GM18867 (cell line): ENCODE results near the gene U2AF2.
A peak's percentile ranks its signal among the peaks of the same experiment; 100 is the strongest.

Source experiments
- ATAC-seq: cut with Tn5 transposase; IDR thresholded peaks from one replicate; pipeline ENCODE4 v1.9.1; 2021; ENCODE audit warnings: mild to moderate bottlenecking, moderate library complexity; ENCODE audit not compliant: unreplicated experiment

The U2AF2 gene

DNA sequence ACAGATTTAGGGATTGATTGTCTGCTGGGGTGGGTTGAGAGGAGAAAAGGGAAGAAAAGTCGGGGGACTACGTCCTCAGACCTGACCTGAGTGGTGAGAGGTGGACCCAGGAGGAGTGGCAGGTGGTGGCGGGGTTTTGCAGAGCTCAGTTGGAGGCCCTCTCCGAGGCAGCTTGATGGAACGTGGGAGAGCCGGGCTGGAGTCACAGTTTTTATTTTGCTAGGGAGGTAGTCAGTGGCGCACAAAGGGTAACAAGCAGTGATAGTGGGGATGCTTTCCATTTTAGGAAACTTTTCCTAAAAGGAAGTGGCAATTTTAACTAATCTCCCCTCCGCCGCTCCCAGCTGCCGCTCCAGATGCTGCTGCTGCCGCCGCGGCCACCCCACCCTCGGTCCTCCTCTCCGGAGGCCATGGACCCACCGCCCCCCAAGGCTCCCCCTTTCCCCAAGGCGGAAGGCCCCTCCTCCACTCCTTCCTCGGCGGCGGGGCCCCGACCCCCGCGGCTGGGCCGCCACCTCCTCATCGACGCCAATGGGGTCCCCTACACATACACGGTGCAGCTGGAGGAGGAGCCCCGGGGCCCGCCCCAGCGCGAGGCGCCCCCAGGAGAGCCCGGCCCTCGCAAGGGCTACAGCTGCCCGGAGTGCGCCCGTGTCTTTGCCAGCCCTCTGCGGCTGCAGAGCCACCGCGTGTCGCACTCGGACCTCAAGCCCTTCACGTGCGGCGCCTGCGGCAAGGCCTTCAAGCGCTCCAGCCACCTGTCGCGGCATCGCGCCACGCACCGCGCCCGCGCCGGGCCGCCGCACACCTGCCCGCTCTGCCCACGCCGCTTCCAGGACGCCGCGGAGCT, 12.5 kb upstream of the U2AF2 start:
- peak; percentile 5 for ATAC-seq

DNA sequence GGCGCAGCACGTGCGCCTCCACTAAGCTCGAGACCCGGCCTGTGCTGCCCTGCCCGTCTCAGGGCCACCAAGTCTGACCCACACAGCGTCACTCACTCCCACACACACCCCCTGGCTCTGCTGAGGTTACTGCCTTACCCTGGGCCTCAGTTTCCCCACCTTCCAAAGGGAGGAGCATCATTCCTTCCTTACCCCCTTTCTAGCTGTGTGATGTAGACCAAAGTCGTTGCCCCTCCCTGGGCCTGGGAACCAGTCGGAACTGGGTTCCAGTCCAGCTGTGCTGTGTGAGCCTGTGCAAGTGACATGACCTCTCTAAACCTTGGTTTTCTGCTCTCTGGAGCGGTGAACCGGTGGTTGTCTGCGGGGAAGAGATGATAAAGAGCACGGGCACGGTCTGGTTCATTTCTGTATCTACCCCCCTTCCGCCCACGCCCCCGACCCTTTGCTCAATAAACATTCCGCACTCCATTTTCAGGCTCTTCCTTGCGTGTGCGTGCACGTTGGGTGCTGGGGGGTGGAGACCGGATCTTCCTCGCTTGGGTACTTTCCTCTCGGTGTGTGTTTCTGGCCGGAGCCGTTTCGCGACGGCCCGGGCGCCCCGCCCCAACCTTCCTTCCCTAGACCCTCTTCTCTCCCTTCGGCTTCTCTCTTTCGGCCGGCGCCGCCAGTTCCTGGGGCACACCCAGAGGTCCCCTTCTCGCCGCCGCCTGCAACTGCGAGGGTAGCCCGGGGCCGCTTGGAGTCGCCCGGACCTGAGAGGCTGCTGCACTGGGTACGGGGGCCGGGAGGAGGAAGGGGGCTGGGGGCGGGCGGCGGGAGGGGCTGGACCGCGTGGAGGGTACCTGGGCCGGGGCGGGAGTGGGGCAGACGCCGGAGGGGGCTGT, 11.6 kb upstream of the U2AF2 start, which contains the start of gene ZNF581:
Gene ZNF581, plus strand, starts transcription at position 647 of the 884 bp plus-strand sequence. CDS start 923 bp downstream, outside the sequence.
- peak; percentile 32 for ATAC-seq

DNA sequence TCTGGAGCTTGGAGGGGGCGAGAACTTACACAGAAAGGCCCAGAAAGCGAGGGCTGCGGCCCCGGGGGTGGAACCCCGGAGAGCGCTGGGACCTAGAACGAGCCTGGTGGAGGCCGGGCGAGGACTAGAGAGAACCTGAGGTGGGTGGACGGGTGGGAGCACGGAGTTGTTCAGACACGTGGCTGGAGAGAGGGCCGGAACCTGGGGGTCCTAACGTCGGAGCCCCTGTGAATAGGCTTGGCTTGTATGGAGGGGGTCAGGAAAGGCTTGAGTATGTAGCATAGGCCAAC, 11.0 kb upstream of the U2AF2 start:
- no peak for ATAC-seq

DNA sequence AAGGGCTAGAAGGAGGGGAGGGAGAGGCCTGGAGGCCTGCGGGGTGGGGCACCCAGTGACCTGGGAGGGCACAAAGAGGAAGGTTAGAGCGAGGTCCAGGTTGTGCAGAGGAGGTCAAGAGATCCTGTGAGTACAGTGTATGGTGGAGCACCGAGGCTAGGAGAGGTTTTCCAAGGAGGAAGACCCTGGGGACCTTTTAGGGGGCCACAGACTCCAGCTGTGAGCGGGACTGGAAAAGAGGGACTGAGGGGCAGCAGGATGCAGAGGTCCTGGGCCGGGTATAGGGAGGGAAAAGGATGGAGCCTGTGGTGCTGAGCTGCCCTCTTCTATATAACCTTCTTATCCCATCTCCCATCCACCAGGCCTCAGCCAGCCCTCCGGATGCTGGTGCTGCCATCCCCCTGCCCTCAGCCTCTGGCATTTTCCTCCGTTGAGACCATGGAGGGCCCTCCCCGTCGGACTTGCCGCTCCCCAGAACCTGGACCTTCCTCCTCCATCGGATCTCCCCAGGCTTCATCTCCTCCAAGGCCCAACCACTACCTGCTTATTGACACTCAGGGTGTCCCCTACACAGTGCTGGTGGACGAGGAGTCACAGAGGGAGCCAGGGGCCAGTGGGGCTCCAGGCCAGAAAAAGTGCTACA, 10.5 kb upstream of the U2AF2 start:
- no peak for ATAC-seq

DNA sequence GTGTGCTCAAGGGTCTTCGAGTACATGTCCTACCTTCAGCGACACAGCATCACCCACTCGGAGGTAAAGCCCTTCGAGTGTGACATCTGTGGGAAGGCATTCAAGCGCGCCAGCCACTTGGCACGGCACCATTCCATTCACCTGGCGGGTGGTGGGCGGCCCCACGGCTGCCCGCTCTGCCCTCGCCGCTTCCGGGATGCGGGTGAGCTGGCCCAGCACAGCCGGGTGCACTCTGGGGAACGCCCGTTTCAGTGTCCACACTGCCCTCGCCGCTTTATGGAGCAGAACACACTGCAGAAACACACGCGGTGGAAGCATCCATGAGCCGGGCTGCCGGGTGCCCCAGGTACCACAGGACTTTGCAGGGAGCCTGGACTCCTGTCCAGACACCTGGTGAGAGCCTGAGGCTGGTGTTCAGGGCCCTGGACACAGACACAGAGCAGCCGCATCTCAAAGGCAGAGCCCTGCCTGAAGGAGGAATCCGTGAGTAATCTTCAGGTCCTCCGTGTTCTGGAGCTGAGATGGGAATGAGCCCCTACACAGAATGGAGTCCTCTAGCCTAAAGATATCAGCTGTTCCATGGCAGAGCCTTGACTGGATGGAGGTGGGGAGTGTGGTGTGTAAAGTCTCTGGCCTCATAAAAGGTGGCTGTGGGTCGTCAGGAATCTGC, 9.9 kb upstream of the U2AF2 start:
- no peak for ATAC-seq

DNA sequence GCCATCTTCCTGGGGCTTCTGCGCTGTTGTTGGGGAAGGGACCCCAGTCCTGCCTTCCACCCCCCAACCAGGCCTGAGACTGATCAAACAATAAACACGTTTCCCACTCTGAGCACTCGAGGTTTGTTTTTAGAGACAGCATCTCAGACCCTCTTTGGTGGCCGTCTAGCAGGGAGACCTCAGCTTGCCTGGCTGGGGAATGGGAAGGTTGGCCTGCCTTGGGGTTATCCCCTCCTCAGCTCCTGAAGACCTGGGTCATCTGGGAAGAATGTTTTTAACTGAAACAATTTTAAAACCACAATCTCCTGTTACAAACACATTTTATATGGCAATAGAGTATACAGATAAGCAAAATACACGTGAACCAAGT, 9.3 kb upstream of the U2AF2 start:
- no peak for ATAC-seq

DNA sequence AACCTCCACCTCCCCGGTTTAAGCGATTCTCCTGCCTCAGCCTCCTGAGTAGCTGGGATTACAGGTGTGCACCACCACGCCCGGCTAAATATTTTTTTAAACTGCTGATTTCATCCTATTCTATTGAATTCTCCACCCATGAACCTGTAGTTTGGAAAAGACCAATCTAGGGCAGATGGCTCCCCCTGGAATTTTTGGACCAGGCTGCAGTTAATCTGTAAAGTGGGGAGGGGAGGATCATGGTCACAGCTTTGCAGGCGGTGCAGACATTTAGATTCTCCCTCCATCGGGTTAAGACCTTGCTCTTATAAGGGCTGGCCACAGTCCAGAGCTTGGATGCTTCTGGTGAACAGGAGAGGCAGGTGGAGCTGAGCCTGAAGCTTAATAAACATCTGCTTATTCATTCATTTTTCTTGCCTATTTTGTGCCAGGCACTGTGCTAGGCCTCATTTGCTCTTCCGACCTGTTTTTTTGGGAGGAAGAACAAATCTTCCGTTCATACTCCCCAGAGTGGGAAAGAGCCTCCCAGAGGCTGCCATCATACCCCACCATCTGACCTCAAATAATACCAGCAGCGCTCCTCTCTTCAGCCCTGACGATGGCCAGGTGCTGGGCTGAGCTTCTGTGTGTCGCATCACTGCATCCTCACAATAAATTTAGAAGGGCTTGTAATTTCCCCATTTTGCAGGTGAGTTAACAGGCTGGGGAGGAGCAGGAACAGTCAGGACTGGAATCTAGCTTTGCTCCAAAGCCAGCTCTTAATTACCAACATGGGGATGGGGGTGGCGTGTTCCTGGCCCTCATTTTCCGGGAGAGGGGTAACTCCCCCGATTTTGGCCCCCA, 7.7 kb upstream of the U2AF2 start:
- ATAC-seq = no peak

DNA sequence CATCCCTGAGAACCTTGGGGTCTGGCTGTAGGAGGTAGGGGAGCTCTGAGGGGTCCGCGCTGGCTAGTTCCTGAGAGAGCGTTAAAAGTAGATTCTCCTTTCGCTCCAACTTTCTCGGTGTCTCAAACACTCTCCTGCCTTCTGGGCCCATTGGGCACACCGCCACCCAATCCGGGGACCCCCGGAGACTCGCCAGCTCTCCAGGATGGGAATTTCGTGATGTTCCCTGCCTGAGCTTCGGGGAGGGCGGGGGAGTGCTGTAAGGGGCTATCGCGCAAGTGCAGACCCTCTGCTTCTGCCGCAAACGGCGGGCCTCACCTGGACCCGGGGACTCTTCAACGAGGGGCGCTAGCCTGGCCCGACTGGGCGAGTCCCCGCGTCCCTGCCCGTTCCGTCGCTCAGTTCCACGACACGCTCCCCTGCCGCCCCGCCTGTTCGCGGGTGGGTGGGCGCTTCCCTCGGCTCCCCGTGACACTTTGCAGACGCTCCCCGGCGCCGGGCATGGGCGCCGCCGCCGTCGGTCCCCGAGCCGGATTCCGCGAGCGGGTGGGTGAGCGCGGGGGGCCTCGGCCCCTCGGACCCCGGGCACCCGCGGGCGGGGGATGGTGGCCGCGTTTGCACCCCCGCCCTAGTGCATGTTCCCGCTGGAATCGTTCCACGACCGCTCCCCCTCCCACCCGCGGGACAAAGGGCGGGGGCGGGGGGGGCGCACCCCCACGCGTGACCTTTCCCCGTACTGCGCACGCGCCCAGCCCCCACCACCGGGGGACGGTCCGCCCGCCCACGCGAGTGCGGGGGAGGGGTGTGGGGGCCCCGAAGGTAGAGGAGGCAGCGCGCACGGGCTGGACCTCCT, 6.9 kb upstream of the U2AF2 start, which contains the start of gene CCDC106:
Gene CCDC106, plus strand, starts transcription at position 481 of the 853 bp plus-strand sequence. CDS start 835 bp downstream, outside the sequence.
- ATAC-seq = peak; percentile 27

DNA sequence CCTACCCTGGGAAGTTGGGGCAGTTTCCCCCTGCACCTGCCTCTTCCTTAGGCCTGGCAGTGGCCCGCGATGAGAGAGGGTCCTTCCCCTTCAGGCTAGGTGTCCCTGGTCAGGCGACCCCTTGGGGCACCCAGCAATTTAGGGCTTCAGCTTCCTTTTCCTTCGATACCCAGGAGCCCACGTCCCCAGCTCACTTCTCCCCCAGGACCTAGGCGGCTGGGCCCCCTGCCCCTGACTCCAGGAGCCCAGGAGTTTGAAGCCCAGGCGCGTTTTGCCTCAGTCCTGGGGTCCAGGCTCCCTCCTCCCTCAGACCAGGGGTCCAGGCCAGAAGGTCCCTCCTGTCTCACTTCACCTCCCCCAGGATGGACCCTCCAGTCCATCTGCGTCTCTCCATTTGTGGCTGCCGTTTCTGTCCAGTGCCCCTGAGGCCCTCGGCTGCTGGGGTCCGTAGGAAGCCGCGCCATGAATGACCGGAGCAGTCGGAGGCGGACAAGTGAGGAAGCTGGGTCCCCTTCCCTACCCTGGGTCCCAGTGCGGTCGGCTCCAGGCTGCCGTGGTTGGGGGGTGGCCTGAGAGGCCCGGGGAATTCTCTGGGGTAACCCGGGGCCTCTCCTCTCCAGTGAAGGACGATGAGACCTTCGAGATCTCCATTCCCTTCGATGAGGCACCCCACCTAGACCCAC, 6.1 kb upstream of the U2AF2 start:
- ATAC-seq = no peak

DNA sequence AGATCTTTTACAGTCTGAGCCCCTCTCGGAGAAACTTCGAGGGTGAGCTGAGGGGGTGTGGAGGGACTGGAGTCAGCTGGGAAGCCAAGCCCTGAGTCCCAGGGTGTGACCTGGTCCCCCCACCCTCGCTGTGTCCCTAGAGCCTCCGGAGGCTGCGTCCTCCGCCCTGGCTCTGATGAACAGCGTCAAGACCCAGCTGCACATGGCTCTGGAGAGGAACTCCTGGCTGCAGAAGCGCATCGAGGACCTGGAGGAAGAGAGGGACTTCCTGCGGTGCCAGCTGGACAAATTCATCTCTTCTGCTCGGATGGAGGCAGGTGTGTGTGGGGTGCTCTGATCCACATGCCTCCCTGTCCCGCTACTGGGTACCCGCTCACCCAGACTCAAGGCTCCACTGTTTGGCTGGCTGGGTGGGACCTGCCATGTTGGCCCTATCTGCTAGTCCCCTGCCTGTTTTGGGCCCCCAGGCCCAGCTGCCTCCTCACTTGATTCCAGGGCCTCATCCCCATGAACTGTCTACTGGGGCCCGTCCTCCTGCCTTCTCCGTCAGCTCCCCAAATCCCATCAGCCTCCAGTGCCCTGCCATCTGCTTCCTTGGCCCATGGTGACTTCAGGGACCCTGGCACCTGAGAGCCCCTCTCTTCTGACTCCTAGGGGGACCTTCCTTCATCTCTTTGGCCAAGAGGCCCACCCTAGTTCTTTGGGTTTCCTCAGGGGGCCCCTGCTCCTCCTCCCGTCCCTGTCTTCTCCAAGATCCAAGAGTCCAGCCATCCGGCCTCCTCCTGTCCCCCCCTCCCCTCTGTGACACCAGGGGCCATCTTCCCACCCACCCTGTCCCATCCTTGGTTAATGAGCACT, 5.3 kb upstream of the U2AF2 start:
- ATAC-seq = no peak

DNA sequence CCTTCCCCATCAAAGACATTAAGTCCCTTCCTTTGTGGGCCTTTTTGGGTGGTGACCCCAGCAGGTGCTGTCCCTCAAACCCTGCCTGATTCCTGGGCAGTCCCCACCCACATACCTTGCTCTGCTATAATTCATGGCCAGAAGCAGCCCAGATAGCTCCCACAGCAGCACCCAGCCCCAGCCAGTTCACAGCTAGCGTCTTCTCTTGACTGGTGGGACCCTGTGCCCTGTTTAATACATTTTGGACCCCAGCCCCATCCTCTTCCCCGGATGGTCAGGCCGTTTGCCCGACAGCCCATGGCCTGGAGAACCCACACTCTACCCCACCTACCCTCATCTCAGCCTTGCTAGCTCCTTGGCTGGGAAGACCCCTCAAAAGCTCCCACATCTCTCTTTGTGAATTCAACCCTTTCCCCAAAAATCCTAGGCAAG, 4.7 kb upstream of the U2AF2 start:
- no peak for ATAC-seq

DNA sequence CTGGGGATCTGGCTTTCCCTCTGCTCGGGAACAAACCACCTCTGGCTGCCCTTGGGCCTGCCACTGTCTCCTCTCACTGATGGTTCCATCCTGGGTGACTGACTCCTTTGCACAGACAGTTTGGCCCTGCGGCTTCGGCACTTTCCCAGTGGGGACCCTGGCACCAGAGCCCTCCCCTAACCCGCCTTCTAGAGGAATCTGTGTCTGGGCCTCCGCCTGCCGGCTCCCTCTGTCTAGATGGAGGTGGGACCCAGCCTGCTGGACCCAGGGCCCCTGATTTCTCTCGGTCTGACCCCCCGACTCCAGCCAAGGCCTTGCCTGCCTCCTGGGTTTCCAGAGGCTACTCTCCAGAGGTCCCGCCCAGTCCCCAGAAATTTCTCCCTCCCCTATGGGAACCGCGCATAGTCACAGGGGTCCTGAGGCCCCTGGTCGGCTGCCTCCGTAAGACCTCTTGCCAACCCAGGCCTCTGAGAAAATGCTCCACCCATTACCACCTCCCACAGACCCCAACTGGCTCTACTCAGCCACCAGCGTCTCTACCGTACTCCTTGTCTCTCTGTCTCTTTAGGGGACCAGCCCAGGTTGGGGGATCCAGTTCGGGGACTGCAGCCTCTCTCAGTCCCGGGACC, 4.1 kb upstream of the U2AF2 start:
- ATAC-seq = no peak

DNA sequence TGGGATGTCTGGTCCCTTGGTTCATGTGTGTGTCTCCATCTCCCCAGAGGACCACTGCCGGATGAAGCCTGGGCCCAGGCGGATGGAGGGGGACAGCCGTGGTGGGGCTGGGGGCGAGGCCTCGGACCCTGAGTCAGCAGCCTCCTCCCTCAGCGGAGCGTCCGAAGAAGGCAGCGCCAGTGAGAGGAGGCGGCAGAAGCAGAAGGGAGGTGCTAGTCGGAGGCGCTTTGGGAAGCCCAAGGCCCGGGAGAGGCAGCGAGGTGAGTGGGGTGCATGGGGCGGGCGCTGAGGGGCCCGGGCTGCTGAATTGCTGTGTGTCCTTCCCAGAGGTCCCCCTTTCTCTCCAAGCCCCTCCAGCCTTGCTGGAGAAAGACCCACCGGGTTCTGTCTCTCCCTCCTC, 3.6 kb upstream of the U2AF2 start:
- ATAC-seq = no peak

DNA sequence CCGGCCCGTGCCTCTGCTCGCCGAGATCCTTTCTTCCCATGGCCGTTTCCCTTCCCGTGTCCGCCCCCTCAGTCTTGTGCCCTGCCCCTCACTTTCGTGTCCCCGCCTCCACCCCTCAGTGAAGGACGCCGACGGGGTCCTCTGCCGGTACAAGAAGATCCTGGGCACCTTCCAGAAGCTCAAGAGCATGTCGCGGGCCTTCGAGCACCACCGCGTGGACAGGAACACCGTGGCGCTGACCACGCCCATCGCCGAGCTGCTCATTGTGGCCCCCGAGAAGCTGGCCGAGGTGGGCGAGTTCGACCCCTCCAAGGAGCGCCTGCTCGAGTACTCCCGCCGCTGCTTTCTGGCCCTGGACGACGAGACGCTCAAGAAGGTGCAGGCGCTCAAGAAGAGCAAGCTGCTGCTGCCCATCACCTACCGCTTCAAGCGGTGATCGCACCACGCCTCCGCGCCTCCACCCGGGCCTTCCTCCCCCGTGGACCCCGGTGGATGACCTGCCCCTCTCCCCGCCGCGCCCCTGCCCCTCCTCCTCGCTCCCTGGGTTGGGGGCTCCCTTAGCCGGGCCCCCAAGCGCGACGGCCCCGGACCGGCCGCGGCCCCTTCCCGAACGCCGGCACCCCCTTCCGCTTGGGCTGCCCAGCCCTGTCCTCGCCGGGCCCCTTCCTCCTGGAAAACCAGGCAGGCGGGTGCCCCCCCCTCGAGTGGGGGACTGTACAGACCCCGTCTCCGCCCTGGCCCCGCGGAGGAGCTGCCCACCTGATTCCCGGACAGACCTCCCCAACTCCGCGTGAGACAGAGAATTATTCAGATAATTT, 2.3 kb upstream of the U2AF2 start:
- ATAC-seq = no peak

DNA sequence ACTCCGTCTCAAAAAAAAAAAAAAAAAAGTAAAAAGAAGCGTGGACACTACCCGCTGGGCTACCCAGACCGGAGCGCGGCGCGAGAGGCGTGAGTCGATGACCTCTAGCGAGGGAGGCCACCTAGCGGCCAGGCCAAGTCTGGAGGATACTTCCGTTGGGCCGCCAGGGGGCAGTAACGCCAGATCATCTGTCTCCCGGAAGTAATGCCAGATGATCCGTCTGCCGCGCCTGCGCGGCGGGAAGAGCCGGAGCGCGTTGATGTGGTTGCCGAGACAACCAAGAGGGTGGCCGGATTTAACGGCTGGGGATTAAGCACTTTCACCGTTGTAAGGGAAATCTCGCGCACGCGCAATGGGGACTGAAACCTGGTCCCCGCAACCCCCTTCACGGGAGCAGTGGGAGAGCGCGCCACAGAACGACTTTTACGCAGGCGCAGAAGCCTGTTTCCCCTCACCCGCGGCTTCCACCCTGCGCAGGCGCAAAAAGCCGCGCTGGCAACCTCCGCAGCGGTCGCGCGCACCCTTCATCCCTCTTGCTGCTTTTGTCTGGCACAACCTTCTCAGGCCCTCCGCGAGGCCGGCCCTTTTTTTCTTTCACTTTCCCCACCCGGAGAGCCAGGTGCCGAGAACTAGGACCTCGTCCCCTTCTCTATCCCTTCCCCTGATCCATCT, 1.0 kb upstream of the U2AF2 start:
- ATAC-seq = peak; percentile 40
